K562 (cell line): Measurements from ENCODE around the gene TPM4. TPM values are rescaled to one million over a fixed set of nuclear protein-coding genes. Genes with fewer than 3 reads are reported as not detected.

Source experiments
- ATAC-seq: fragments of 200-7000 bp; cut with Tn5 transposase; 3 replicates; pipeline ENCODE4 v1.9.1; 2020; ENCODE audit warnings: moderate library complexity
- BruUV-seq: library from RNA; stranded (reverse); fragments of 400-500 nt; replicated peaks from 2 replicates; lab custom pipeline; 2021; lab: Mats Ljungman, UMichigan
- CTCF ChIA-PET: fragments of 300-600 bp; formaldehyde crosslinking; extraction: SDS; loops from one replicate; lab custom pipeline; 2021; ENCODE audit warnings: low intra/inter-chr PET ratio; lab: Yijun Ruan, JAX
- POLR2A ChIA-PET: fragments of 300-600, 350-650 bp; sonication (Branson Sonifier 250); formaldehyde crosslinking; extraction: SDS; loops from one replicate; lab custom pipeline; 2021; ENCODE audit warnings: antibody characterized with exemption, inconsistent platforms; lab: Yijun Ruan, JAX
- DNase-seq, 4 experiments: peaks; one replicate each; pipeline versions ENCODE4 v3.0.0 to v3.0.0-alpha.2; 2011 to 2018; ENCODE audit warnings: low spot score in 3 of 4, mixed read lengths in 3 of 4; ENCODE audit errors: extremely low read depth in 1 of 4
- FAIRE-seq: peaks from 2 replicates; lab custom pipeline; 2011; peaks lifted over from hg19 to GRCh38; lab: Jason Lieb, UNC
- H2AFZ ChIP-seq: 2 replicates; pipeline ENCODE4 v1.6.0; 2011; ENCODE audit warnings: low read depth, low read length, control low read depth, inconsistent platforms
- H3K27ac ChIP-seq: fragments of 200-600 bp; 3 replicates; pipeline ENCODE4 v1.8.0; 2011; ENCODE audit warnings: low read depth, mild to moderate bottlenecking, control low read depth, inconsistent platforms, low read length, moderate library complexity, mixed read lengths; ENCODE audit errors: extremely low read depth
- H3K27me3 ChIP-seq, 2 experiments: fragments of 300-600 bp in 1 of 2; 2 replicates in 1 of 2; 3 replicates in 1 of 2; pipeline versions ENCODE4 v1.6.0 to v1.8.0; 2011; ENCODE audit warnings: inconsistent platforms in 2 of 2, low read length in 2 of 2, mild to moderate bottlenecking in 1 of 2, mixed read lengths in 1 of 2, moderate library complexity in 1 of 2; ENCODE audit not compliant: control insufficient read depth in 2 of 2, insufficient read depth in 2 of 2
- H3K36me3 ChIP-seq: fragments of 300-600 bp; 3 replicates; pipeline ENCODE4 v1.8.0; 2011; ENCODE audit warnings: mild to moderate bottlenecking, low read length, inconsistent platforms; ENCODE audit not compliant: control insufficient read depth, insufficient read depth
- H3K4me1 ChIP-seq, 2 experiments: fragments of 200-600 bp in 1 of 2; replicated peaks in 1 of 2; 2 replicates in 1 of 2; 3 replicates in 1 of 2; pipeline versions ENCODE4 v1.5.1 to v1.8.0; 2011; ENCODE audit warnings: inconsistent platforms in 2 of 2, low read length in 2 of 2, mild to moderate bottlenecking in 1 of 2, mixed read lengths in 1 of 2, moderate library complexity in 1 of 2; ENCODE audit not compliant: control insufficient read depth in 2 of 2, insufficient read depth in 2 of 2
- H3K4me2 ChIP-seq: 2 replicates; pipeline ENCODE4 v1.6.1; 2011; ENCODE audit warnings: low read length, control low read depth, inconsistent platforms, mixed read lengths; ENCODE audit not compliant: insufficient read depth
- H3K4me3 ChIP-seq: fragments of 200-600 bp; sonication (generic), shearing (Covaris generic); 2 replicates; pipeline ENCODE4 v1.5.1; 2016; ENCODE audit warnings: control low read depth, inconsistent platforms
- H3K79me2 ChIP-seq: fragments of 200-600 bp; 3 replicates; pipeline ENCODE4 v1.8.0; 2011; ENCODE audit warnings: low read length, inconsistent platforms; ENCODE audit not compliant: control insufficient read depth, insufficient read depth
- H3K9ac ChIP-seq, 2 experiments: 2 replicates each; pipeline versions ENCODE4 v1.6.0 to v1.6.1; 2011; ENCODE audit warnings: low read depth in 2 of 2, low read length in 2 of 2, control low read depth in 1 of 2, inconsistent platforms in 1 of 2, mild to moderate bottlenecking in 1 of 2, mixed read lengths in 1 of 2; ENCODE audit not compliant: insufficient read depth in 1 of 2
- H3K9me1 ChIP-seq: one replicate; pipeline ENCODE4 v1.6.0; 2011; ENCODE audit warnings: inconsistent platforms, mild to moderate bottlenecking, low read length, moderate library complexity; ENCODE audit not compliant: control insufficient read depth, insufficient read depth
- H3K9me3 ChIP-seq: replicated peaks from 2 replicates; pipeline ENCODE4 v1.5.1; 2011; ENCODE audit warnings: low read depth, low read length, inconsistent platforms; ENCODE audit not compliant: control insufficient read depth, insufficient read depth
- H4K20me1 ChIP-seq: replicated peaks from 2 replicates; pipeline ENCODE4 v1.6.1; 2011; ENCODE audit warnings: low read length, inconsistent platforms, mixed read lengths; ENCODE audit not compliant: control insufficient read depth, insufficient read depth
- ESRRB ChIP-seq: fragments of 250-450 bp; sonication (Bioruptor Pico); IDR thresholded peaks from 2 replicates; pipeline ENCODE4 v1.5.0; 2020; ENCODE audit warnings: mild to moderate bottlenecking, moderate library complexity, borderline replicate concordance
- EZH2 ChIP-seq: IDR thresholded peaks from 2 replicates; pipeline ENCODE4 v1.6.1; 2012; ENCODE audit warnings: low read depth, mild to moderate bottlenecking, inconsistent platforms, low read length, borderline replicate concordance
- FOSL1 ChIP-seq: fragments of 200-800 bp; sonication (Bioruptor generic); conservative IDR thresholded peaks from 2 replicates; pipeline ENCODE4 v1.6.1; 2016; ENCODE audit warnings: missing genetic modification characterization, missing compliant biosample characterization
- GTF2E2 ChIP-seq: fragments of 200-800 bp; sonication (Bioruptor generic); IDR thresholded peaks from 2 replicates; pipeline ENCODE4 v1.6.1; 2016; ENCODE audit warnings: missing genetic modification characterization, missing compliant biosample characterization
- SAFB2 ChIP-seq: fragments of 200-400 bp; formaldehyde crosslinking; IDR thresholded peaks from 2 replicates; pipeline ENCODE4 v1.6.1; 2018; ENCODE audit warnings: borderline replicate concordance, low read length, low read depth, moderate library complexity; ENCODE audit not compliant: severe bottlenecking
- TEAD2 ChIP-seq: fragments of 450-650 bp; IDR thresholded peaks from 2 replicates; pipeline ENCODE4 v1.6.1; 2016; ENCODE audit warnings: missing genetic modification characterization, control low read depth, missing compliant biosample characterization
- ZNF174 ChIP-seq: fragments of 250-450 bp; sonication (Bioruptor Pico); IDR thresholded peaks from 2 replicates; pipeline ENCODE4 v1.4.0; 2020; ENCODE audit warnings: mild to moderate bottlenecking
- ZNF586 ChIP-seq: fragments of 450-650 bp; formaldehyde crosslinking; conservative IDR thresholded peaks from 2 replicates; pipeline ENCODE4 v1.4.0; 2020; ENCODE audit warnings: mild to moderate bottlenecking, moderate library complexity
- WGBS: fragments of 100-300 bp; shearing (Covaris generic); methylation state at CpG from one replicate; pipeline ENCODE4 v1.1.6; 2016; ENCODE audit warnings: low coverage, mixed read lengths; ENCODE audit not compliant: insufficient coverage; ENCODE audit errors: missing lambda C conversion rate; 5-methylcytosine and 5-hydroxymethylcytosine counted together
- in situ Hi-C: fragments of 300-500 bp; cut with MboI; formaldehyde crosslinking; loops from 4 replicates; pipeline ENCODE4 v1.15.0; 2018; ENCODE audit warnings: inconsistent platforms, mixed read lengths
- intact Hi-C: fragments of 100-400 bp; cut with micrococcal nuclease; formaldehyde crosslinking; loops from 2 replicates; pipeline ENCODE4 v1.14.2; 2022
- polyA plus RNA-seq, 8 experiments: library from polyadenylated mRNA; depleted of rRNA in 4 of 8; stranded (reverse) in 5 of 8; unstranded in 3 of 8; fragments of >200 nt; fragmentation: Nextera tagmentation in 2 of 8; fragmentation: Illumina TruSeq in 1 of 8; extraction: Ambion mirVana in 2 of 8; extraction: Trizol in 1 of 8; gene quantifications; 2 replicates each; pipeline versions ENCODE4 v1.2.1 to v1.2.3, GENCODE V29; 2011 to 2014; ENCODE audit warnings: inconsistent platforms in 1 of 8, missing spikeins in 1 of 8
- total RNA-seq, 7 experiments: library from RNA; depleted of rRNA in 6 of 7; stranded (reverse); fragments of >200 nt in 6 of 7; fragmentation: Illumina TruSeq in 2 of 7; extraction: Trizol in 2 of 7; gene quantifications; 2 replicates each; pipeline versions ENCODE4 v1.2.1 to v1.2.3, GENCODE V29; 2011 to 2021; ENCODE audit warnings: low replicate concordance in 1 of 7
- TF ChIP-seq, protein P1 (sequence below), 2 experiments: fragments of 150-350 bp in 1 of 2; IDR thresholded peaks; 2 replicates each; pipeline ENCODE4 v1.6.1; 2012 to 2016; ENCODE audit warnings: low read depth in 2 of 2, low read length in 2 of 2, mild to moderate bottlenecking in 1 of 2, moderate library complexity in 1 of 2
- TF ChIP-seq, protein P2 (sequence below): fragments of 200-800 bp; sonication (Bioruptor generic); IDR thresholded peaks from 2 replicates; pipeline ENCODE4 v1.6.1; 2017; ENCODE audit warnings: missing genetic modification characterization, missing compliant biosample characterization

Gene TPM4
- total and polyA plus RNA-seq, 9 of the 15 experiments (the other 6 are each of a cell fraction or from before 2014, with no cell fraction given): 28.1 to 111 (median 77.4) TPM

DNA sequence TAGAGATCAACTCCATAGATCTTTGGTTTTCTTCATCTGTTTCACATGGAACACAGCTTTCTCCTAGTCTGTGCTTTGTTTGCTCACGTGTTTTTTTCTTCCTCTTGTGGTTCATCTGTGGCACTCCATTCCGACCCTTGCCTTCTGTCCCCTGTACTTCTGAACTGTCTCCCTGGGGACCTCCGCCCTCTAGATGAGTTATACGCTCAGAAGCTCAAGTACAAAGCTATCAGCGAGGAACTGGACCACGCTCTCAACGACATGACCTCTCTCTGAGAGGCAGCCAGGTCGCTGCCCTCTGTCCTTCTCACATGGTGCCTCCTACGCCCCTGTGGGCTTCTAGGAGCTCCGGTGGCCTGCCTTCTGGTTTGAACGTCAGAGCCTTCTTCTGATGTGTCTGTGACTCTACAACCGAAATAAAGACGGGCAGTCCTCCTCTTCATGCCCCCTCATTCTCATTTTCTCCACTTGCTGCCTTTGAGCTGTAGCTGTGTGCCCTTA is 18.8 kb downstream of the TPM4 start (continued):
- TF ChIP-seq, protein P1, sequence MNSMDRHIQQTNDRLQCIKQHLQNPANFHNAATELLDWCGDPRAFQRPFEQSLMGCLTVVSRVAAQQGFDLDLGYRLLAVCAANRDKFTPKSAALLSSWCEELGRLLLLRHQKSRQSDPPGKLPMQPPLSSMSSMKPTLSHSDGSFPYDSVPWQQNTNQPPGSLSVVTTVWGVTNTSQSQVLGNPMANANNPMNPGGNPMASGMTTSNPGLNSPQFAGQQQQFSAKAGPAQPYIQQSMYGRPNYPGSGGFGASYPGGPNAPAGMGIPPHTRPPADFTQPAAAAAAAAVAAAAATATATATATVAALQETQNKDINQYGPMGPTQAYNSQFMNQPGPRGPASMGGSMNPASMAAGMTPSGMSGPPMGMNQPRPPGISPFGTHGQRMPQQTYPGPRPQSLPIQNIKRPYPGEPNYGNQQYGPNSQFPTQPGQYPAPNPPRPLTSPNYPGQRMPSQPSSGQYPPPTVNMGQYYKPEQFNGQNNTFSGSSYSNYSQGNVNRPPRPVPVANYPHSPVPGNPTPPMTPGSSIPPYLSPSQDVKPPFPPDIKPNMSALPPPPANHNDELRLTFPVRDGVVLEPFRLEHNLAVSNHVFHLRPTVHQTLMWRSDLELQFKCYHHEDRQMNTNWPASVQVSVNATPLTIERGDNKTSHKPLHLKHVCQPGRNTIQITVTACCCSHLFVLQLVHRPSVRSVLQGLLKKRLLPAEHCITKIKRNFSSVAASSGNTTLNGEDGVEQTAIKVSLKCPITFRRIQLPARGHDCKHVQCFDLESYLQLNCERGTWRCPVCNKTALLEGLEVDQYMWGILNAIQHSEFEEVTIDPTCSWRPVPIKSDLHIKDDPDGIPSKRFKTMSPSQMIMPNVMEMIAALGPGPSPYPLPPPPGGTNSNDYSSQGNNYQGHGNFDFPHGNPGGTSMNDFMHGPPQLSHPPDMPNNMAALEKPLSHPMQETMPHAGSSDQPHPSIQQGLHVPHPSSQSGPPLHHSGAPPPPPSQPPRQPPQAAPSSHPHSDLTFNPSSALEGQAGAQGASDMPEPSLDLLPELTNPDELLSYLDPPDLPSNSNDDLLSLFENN (IDR thresholded peaks at IDR 0.05; ENCODE audit: low read depth in 2 of 2, low read length in 2 of 2): no peak
- TF ChIP-seq ESRRB (CRISPR knock-in tag): no peak

DNA sequence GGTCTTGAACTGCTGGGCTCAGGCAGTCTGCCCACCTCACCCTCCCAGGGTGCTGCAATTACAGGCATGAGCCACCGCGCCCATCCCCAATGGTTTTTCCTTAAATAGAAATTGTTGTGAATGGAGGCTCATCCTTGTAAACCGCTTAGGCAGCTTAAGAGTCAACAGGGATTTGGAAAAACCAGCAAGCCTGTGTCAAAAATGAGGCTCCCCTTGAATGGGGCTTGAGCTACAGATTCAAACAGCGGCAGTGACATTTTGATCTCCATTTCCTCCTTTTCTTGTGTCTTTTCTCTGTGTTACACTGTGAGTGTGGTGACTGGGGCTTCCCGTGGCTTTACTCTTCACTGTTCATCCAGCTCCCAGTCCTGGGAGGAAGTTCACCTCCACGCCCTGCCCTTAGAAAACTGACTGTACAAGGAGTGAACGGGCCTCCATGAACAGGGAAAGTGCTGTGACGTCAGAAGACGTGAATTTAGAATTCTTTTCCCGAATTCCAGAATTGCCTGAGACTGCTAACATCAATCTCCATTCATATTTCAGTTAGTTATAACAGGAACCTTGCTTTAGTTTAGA is 20.1 kb downstream of the TPM4 start:
- BruUV-seq: no TSS peak
- TF ChIP-seq FOSL1 (tag): no peak
- TF ChIP-seq, protein P1 (IDR thresholded peaks at IDR 0.05; ENCODE audit: low read depth in 2 of 2, low read length in 2 of 2): no peak
- no peak for TF ChIP-seq ZNF174 (CRISPR knock-in tag)
- no peak for TF ChIP-seq ZNF586 (CRISPR knock-in tag)
- no peak for TF ChIP-seq GTF2E2 (tag)
- TF ChIP-seq, protein P2, sequence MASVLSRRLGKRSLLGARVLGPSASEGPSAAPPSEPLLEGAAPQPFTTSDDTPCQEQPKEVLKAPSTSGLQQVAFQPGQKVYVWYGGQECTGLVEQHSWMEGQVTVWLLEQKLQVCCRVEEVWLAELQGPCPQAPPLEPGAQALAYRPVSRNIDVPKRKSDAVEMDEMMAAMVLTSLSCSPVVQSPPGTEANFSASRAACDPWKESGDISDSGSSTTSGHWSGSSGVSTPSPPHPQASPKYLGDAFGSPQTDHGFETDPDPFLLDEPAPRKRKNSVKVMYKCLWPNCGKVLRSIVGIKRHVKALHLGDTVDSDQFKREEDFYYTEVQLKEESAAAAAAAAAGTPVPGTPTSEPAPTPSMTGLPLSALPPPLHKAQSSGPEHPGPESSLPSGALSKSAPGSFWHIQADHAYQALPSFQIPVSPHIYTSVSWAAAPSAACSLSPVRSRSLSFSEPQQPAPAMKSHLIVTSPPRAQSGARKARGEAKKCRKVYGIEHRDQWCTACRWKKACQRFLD (CRISPR knock-in tag): no peak
- TF ChIP-seq TEAD2 (tag): no peak
- no peak for TF ChIP-seq SAFB2
- no peak for TF ChIP-seq EZH2

More for the DNA sequence above, 20.1 kb downstream of the TPM4 start:
- Histone ChIP-seq H3K9ac (no peak overlapping the region), H3K27ac (no peak overlapping the region), H3K27me3 (no peaks in the 10 kb centered on the region), H3K4me2 (no peak overlapping the region), H3K4me1 (no peaks in the 10 kb centered on the region; a peak in 1 of 5 replicates), H3K79me2 (no peaks in the 10 kb centered on the region), H4K20me1 (no peaks in the 10 kb centered on the region), H3K4me3 (no peak overlapping the region), H3K36me3 (peaks cover 76% of the 10 kb centered on the region; the same call in 2 of the 3 replicates), H3K9me1 (no peaks in the 10 kb centered on the region), H2AFZ (no peak overlapping the region), H3K9me3 (no peaks in the 10 kb centered on the region)
- POLR2A ChIA-PET: interaction anchor here (0.5 to 7.2 kb wide), 6 partner anchors 10 to 189 kb away, joined by 3 to 67 read pairs (median 4); no protein-coding TSS in a partner anchor
- CTCF ChIA-PET: no interaction called here
- 85% methylated on average over 10 of the region's 10 CpGs for WGBS
- FAIRE-seq (no peak), DNase-seq (no peak), ATAC-seq (no peak)
- intact Hi-C loops: no loop called here
- in situ Hi-C loops: no loop called here
